ENCODE results near the gene FMR1NB.

Gene FMR1NB, protein sequence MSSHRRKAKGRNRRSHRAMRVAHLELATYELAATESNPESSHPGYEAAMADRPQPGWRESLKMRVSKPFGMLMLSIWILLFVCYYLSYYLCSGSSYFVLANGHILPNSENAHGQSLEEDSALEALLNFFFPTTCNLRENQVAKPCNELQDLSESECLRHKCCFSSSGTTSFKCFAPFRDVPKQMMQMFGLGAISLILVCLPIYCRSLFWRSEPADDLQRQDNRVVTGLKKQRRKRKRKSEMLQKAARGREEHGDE

DNA sequence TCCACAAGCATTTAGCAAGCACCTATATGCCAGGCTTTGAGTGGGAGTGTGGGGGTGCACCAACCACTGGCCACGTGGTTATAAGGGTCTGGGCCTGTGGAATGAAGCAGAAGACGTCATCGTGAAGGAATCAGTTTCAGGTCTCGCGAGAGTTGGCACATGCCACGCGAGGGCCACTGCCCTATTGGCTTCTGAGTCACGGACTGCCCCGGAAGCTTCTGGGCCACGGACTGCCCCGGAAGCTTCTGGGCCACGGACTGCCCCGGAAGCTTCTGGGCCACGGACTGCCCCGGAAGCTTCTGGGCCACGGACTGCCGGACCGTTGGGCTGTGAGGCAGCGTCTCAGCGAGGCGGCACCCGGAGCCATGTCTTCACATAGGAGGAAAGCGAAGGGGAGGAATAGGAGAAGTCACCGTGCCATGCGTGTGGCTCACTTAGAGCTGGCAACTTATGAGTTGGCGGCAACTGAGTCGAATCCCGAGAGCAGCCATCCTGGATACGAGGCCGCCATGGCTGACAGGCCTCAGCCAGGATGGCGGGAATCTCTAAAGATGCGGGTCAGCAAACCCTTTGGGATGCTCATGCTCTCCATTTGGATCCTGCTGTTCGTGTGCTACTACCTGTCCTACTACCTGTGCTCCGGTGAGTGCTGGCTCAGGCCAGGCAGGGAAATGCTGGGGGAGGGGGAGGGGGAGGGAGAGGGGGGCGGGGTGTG, at the start of gene FMR1NB:
FMR1NB (plus strand) TSS at position 300 of the 715 bp plus-strand sequence; CDS start at position 366, 66 bp downstream.
- no peak for DNase-seq

- DNase-seq: no peak
Observed at GRCh38 chrX:147933815-147934214, 47.3 kb upstream of the FMR1NB start.

- DNase-seq: no peak
Observed at GRCh38 chrX:147935156-147935758, 45.9 kb upstream of the FMR1NB start.

DNA sequence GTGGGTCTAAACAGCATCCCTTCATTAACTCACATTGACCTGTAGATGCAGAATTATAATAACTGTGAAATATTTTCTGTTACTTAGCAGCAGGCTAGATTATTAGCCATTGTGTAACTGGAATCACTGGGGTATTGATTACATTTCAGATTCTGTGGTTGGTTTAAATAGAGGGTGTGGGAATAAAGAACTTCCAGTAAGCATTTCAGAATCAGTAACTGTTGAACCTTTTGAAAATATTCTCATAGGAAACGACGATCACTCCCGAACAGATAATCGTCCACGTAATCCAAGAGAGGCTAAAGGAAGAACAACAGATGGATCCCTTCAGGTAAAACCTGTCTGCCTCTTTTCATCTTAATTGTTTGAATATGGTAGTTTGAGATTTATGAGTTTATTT, 35.9 kb upstream of the FMR1NB start:
- no peak for DNase-seq

- DNase-seq: no peak
Observed at GRCh38 chrX:147948531-147948930, 32.6 kb upstream of the FMR1NB start.

GRCh38 chrX:147950352-147950751, 30.8 kb upstream of the FMR1NB start:
- no peak for DNase-seq

GRCh38 chrX:147953976-147954375, 27.2 kb upstream of the FMR1NB start:
- DNase-seq: no peak

DNA sequence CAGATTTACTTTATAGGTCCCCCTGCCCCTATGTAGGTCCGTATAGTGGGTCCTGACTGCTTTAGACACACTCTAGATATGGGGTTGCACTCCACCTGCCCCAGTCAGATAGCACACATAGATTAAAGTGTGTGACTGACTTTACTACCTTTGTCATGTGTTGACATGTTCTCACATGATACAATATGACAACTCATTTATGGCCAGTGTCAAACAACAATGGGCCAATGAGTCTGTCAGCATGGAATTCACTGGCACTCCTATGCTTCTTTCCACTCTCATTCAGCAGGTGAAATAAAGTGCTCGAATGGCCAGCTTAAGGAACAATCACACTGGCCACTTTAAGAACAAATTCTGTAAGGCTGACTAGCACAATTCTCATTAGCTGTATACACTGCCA, 23.8 kb upstream of the FMR1NB start:
- DNase-seq: no peak

GRCh38 chrX:147958291-147958690, 22.8 kb upstream of the FMR1NB start:
- no peak for DNase-seq

- no peak for DNase-seq
Observed at GRCh38 chrX:147960722-147961121, 20.4 kb upstream of the FMR1NB start.

DNA sequence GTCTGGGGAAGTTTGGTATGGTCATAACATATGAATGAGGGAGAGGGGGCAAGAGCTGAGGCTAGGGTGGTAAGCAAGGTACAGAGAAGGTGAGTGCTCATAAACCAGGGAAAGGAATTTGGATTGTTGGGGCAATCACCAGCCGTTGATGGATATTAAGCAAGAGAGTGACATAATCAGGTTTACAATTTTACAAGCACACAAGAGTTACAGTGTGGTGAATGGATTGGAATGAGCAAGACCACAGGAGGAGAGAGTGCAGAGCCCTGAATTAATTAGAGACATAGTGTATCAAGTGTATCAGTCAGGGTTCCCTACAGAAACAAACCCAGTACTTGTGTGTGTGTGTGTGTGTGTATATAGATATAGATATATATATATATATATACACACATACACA, 18.7 kb upstream of the FMR1NB start:
- DNase-seq: no peak

DNA sequence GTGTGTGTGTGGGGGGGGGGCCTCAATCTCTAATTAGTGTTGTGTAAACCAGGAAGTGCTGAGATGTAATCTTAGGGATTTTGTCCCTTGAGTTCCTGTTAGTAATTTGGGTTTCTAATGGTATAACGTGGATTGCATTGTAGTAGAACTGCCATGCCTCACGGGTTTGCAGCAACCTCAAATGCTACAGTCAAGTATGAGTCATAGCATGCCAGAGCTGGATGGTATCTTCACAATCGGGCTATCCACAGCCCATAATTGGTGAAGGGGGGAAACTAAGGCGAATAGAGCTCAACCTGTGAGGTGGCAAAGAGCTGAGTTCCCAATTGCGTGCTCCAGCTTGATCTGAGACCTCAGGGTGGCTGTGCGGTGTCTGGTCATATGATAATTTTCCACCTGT, 2.2 kb upstream of the FMR1NB start:
- DNase-seq: no peak

DNA sequence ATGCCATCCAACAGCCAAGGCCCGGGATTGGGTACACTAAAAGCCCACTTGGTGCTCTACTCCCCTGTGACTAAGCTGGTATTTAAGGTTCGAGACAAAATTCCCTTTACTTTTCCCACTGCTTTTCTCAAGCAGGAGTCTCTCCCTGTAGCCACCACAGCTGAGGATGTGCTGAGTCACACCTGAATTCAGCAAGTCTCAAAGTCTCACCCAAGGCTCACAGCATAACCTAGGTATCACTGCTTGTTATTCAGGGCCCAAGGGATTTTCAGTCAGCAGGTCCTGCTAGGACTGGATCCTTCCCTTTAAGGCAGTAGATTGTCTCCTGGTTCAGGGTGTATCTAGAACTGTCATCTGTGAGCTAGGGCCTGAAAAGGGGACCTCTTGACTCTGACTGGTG, 39.2 kb downstream of the FMR1NB start:
- DNase-seq: no peak

- DNase-seq: no peak
Observed at GRCh38 chrX:148024425-148025148, 43.5 kb downstream of the FMR1NB start.

DNA sequence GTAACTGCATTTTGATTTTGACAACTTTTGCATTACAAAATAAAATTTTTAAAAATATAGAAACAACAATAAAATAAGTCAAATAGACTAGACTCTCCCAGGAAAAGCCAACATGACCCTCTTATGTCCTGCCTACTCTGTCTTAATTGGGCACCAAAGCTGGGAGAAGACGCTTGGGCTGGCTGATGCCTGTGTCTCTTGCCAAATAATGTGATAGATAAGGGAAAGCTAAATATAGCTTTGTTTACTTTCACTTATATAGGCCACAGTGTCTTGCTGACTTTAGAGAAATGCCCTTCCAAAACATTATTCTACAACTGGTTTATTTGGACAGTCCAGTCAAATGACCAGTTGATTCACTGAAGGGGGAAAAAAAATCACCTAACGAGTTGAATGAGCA, 54.2 kb downstream of the FMR1NB start:
- no peak for DNase-seq

- DNase-seq: no peak
Observed at GRCh38 chrX:148037020-148037419, 55.9 kb downstream of the FMR1NB start.

- DNase-seq: no peak
Observed at GRCh38 chrX:148043271-148043855, 62.2 kb downstream of the FMR1NB start.

DNA sequence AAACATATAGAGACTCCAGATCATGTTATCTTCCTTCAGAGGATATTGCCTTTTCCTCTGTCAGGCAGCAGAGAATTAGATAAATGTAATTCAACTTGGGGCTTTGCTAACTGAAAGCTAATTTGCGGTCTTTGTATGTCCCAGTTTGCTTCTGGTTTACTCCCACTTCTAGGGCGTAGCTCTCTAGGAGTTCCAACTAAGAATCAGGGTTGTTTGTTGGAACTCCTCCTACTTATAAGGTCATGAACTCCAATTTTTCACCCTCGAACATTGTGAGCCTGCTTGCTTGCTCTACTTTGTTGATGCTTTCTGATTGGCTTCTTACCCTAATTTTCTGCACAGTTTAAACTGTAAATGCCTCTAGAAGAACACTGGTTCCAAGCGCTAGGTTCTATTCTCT, 66.1 kb downstream of the FMR1NB start:
- DNase-seq: no peak

GRCh38 chrX:148049441-148049840, 68.3 kb downstream of the FMR1NB start:
- DNase-seq: no peak

- no peak for DNase-seq
Observed at GRCh38 chrX:148051973-148052372, 70.8 kb downstream of the FMR1NB start.

DNA sequence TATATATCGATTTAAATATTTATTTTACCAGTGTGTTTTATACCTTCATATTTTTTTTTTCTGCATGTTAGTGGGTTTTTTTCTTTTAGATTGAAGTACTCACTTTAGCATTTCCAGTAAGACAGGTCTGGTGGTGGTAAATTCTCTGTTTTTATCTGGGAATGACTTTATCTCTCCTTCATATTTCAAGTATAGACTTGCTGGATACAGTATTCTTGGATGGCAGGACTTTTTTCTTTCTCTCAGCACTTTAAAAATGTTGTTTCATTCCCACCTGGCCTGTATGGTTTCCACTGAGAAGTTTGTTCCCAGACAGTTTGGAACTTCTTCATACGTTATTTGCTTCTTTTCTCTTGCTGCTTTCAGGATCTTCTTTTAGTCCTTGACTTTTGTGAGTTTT, 86.1 kb downstream of the FMR1NB start:
- no peak for DNase-seq

DNA sequence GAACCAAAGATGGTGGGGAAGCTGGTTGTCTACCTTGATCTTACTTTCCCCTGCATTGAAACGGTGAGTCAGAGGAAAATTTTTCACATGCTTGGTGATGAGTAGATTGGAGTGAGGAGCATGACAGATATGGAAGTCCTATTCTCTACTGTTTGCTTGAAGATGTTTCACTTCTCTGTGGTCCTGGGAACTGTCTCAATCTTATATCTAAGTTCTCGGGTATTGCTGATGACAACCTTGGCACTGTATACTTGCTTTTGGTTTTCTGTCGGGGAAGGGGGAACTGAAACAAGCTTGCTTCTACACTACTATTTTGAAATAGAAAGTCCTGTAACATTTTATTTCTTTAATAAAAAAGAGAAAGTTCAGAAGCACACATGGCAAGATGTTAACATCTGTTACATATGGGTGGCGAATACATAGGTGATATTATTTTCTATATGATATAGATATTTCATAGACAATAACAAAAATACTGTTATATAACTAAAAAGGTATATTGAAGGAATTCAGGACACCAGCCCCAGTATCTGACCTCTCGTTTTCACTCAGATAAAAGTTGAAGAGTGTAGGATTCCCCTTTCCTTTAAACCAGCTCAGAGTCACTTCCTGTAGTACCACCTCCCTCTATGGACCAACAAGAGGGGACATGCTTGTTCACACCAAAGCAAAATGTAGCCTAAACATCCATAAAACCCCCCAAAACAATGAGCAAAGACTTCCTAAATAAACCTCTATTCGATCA, 88.8 kb downstream of the FMR1NB start:
- DNase-seq: no peak

GRCh38 chrX:148070504-148070877, 89.4 kb downstream of the FMR1NB start:
- no peak for DNase-seq
